GM21526 (cell line): ENCODE data around the gene FBRSL1.

ENCODE experiments used
- ATAC-seq: cut with Tn5 transposase; IDR thresholded peaks from one replicate; pipeline ENCODE4 v1.9.1; 2021; ENCODE audit warnings: moderate library complexity; ENCODE audit not compliant: unreplicated experiment, low FRiP score

The FBRSL1 gene

DNA sequence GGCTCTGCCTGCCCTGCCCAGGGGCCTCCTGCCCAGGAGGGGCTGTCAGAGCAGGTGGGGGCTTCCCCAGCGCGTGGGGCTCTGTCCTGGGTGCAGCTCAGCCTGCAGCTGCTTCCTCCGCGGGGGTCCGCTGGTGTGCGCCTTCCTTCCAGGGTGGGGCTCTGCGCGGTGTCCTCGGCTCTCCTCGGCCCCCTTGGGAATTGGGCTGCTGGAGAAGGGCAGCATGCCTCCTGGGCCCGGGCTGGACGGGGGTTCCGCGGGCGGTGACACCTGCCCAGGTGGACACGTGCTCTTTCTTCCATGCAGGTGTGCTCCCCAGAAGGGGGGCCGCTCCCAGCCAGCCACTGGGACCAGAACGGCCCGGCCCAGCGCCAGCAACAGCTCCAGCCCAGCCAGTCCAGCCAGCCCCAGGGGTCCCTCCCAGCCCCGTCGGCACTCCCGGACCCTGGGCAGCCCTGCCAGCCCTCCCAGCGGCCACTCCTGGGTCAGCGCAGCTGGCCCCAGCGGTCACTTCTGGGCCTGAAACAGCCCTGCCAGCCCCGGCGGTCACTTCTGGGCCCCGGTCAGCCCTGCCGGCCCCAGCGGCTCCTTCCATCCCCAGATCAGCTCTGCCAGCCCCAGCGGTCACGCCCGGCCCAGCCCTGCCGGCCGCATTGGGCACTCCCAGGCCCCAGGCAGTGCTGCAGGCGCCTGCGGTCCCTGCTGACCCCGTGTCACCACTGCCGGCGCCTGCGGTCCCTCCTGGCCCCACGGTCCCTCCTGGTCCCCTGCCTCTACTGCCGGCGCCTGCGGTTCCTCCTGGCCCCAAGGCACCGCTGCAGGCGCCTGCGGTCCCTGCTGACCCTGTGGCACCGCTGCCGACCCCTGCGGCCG is 19.1 kb downstream of the FBRSL1 start:
- no peak for ATAC-seq

DNA sequence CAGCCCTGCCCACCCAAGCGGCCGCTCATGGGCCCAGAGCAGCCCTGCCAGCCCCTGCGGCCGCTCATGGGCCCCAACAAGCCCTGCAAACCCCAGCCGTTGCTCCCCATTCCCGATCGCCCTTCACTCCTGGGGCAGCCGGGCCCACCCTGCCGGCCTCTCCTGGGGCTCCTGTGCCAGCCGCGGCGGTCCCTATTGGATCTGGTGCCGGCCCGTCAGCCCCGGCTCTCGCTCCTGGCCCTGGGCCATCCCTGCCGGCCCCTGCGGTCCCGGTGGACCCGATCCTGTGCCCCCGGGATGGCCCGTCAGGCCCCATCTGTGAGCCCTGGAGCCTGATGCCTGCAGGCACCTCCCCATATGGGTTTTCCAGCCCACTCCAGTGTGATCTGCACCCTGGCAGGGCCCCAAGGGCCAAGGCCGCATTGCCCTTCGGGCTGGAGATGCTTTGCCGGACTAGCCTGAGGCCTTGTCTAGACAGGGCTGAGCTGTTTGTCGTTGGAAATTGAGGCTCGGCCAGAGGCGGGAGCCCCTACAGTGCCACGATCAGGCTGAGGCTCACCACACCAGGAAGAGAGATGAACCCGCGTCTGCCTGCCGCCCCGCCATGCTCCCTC is 20.3 kb downstream of the FBRSL1 start:
- no peak for ATAC-seq

DNA sequence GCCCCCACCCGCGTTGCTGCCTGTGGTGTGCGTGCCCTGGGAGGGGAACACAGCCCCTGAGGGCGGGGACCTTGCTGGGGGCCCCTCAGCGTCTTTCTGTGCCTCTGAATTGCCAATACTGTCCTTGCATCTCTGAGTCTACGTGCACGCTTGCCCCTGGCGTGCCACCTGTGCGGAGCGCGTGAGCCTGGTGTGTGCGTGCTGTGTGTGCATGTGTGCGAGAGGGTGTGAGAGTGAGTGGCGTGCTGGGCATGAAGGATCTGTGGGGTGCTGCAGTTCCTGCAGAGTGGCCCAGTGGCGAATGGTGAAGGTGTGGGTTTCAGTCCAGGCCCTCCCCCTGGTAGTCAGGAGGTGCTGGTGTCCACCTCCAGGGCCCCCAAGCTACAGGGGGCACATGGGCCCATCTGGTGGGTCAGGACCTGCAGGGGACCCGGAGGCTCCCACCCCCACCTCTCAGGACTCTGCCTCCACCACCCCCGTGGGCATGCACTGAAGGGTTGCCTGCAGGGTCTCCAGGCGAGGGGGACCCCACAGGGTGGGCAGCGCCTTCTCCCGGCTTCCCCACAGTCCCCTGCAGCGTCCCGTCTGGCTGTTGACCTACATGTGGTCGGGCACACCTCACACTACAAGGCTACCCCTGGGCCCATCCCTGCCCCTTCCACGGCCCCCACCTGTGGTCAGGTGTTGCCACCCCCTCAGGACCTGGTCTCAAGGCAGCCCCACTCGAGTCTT is 21.0 kb downstream of the FBRSL1 start:
- ATAC-seq = no peak

DNA sequence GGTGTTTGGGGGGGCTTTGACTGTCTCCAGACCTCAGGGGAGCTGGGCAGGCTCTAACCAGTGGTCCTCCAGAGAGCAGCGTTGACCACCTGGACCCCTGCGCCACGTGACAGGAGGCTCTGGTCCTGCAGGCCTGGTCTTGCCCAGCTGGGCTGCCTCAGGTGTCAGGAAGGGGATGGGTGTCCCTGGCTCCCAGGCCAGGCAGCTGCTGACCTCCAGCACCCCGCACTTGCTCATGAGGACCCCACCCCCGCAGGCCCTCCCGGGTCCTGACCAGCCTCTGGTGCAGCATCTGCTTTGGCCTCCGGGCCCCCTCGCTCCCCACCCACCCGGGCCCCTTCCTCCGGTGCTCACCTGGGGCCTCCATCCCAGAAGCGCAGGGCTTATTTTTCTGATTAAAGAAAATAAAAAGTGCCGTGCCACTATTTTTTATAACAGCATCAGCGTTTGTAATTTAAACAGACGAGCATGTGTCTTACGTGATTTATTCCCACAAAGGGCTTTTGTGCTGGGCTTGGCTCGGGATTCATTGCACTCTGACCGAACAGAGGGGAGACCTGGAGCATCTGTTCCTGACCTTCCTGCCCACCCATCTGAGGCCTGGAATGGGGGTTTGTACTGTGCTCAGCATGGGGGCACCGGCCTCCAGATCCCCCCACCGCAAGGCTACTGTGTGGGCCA is 21.7 kb downstream of the FBRSL1 start:
- ATAC-seq = no peak

DNA sequence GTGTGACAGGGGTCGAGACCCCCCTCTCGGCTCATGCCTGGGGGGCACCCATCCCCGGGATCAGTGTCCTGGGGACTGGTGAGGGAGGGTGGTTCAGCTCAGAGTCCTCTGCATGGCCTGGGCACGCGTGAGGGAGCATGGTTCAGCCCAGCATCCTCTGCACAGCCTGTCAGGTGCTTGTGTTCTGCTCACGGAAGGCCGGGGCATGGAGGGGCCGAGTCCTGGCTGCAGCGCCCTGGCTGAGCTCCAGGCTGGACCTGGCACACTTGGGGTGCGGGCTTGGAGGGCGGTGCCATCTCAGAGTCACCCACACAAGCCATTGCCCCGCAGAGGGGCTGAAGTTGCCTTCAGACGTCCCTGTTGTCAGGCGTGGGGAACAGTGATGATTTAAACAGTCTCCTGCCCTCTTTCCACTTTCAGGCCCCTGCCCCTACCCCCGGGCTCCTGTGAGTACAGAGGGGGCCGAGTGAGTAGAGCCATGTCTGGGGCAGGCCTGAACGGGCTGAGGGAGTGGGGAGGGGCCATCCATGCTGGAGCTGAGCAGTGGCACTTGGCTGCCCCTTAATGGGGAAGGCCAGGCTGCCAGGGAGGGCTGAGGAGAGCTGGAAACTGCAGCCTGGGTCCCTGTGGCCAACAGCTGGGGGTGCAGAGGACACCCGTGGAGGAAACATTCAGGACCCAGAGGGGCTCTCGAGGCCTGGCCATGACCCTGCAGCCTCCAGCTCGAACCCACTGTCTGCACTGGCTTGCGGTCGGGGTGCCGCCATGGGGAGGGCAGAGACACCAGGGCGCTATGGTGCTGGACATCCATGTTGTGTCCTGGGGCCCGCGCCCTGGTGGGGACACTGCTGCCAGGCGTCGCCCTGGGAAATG is 22.5 kb downstream of the FBRSL1 start:
- no peak for ATAC-seq

DNA sequence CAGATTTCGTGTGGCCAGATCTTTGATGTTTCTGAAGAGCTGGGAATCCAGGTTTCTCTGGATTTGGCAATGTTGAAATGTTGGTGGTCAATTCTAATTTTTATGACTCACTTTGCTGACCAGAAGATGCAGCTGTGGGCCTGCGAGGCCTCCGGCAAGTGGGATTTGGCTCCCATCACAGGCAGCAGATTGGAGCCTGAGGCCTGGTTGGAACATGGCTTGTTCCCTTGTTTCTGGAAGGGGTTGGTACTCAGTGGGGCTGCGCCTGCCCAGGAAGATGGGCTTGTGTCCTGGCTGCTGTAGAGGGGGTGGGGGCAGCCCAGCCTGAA is 23.1 kb downstream of the FBRSL1 start:
- ATAC-seq = no peak

DNA sequence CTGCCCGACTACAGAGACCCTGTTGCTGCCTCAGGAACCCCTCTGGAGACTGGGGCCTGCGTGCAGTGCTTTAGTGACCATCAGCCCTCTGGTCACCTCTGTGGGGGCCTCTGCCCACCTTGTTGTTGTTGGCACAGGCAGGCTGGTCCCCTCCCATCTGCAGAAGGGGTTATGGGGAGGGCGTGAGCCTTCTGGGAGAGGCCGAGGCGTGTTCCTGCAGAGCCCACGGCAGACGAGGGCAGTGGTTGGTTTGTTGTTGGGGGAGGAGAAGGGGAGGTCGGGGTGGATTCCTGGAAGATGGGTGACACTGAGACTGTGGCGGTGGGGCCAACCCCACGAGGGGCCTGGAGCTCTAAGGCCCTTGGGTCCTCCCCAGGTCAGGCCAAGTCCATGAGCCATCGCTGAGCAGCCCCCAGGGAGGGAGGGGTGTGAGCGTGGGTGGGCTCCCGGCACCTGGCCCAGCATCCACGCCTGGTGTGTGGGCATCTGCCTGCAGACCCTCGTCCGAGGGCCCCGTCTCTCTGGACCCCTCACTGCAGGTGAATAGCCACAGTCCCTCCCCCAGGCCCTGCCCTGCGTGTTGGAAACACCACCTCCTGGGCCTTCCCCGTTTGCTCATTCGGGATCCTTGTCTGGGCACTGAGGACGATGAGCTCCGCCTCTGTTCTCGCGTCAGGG is 23.6 kb downstream of the FBRSL1 start:
- no peak for ATAC-seq

DNA sequence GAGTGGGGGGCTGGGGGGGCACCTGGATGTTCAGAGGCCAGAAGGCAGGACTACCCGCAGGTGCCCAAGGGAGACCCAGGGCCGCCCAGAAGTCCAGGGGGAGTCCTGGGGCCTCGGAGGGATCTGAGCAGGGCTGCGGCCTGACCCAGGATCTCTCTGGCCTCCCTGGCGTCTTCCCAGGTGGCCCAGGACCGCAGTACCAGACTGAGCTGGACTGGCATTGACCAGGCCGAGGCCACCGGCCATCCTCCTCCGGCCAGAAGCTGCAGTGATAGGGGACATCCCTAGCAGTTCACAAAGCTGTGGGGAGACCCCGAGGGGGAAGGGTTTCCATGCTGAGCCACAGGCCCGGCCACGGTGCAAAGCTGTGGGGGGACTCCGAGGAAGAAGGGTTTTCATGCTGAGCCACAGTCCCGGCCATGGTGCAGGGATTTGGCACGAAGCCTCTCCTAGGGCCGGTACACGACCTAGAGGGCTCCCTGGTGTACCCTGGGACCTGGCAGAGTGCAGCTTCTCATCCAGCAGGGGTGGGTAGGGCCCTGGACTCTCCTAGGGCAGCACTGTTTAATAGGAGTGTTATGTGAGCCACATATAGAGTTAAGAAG is 24.4 kb downstream of the FBRSL1 start:
- no peak for ATAC-seq

DNA sequence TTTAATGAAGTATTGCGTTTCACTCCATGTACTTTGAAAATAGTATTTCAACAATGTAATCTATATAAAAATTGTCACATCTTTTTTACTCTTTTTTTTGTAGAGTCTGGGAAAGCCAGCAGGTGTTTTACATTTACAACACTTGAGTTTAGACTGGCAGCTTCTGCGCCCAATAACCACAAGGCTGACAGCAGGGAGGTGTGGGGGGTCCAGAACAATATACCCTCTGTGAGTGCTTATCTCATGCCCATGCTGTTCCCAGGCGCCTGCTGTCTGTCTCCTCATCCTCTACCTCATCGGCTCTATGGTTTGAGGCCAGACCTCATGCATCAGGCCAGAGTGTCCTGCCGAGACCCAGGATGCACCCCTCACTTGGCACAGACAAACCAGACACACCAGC is 24.9 kb downstream of the FBRSL1 start:
- no peak for ATAC-seq

DNA sequence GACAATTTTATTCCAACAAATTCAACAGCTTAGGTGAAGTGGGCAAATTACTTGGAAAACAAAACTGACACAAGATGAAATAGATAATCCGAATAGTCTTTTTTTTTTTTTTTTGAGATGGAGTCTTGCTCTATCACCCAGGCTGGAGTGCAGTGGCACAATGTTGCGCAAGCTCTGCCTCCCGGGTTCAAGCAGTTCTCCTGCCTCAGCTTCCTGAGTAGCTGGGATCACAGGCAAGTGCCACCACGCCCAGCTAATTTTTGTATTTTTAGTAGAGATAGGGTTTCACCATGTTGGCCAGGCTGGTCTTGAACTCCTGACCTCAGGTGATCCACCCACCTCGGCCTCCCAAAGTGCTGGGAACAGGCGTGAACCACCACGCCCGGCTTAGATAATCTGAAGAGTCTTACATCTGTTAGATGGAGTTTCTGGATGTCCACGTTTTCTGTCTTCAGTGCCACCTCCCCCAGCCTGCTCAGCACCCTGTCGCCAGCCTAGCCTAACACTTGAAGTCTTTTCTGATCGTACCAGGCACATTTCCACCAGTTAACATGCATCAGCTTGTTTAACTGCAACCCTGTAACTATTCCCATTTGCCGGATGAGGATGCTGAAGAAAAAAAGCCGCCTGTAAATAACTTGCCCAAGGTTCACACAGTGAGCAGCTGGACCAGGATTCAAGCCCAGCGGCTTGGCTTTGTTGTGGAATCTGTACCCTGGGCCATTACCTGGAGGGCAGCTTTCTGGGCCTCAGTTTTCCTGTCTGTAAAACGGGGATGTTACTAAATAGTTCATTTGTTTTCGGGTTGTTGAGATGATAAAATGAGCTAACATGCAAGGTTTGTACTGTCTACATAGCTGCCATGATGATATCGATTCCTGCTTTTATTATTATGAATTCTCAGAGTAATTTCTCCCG is 26.4 kb downstream of the FBRSL1 start:
- no peak for ATAC-seq

DNA sequence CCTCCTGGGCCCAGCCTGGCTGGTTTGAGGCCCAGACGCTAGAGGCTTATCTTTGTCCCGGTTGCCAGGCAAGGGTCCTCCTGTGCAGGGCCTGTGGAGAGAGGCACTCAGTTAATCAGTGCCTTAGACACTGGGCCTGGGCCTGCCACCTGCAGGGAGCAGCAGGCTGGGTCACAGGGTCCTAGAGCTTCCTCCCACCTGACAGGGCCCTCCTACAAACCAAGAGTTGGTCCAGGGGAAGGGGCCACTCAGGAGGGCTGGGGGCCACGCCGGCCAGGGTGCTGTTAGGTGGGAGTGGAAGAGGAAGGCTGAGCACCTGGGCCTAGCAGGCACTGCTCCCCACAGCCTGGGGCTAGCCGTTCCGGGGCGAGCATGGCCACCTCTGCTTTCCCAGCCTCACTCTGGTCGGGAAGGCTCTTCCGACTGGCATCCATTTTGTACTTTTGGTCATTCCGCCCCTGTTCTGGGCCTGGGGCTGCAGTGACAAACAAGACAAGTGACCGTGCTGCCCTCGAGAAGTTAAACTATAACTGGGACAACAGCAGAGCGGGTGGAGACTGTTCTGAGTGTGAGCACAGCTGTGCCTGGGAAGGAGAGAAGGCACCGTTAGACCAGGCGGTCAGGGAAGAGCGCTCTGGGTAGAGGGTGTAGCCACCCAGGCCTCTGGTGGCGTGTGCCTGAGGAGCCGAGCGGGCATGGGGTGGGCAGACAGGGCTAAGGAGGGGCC is 27.2 kb downstream of the FBRSL1 start:
- ATAC-seq = no peak

DNA sequence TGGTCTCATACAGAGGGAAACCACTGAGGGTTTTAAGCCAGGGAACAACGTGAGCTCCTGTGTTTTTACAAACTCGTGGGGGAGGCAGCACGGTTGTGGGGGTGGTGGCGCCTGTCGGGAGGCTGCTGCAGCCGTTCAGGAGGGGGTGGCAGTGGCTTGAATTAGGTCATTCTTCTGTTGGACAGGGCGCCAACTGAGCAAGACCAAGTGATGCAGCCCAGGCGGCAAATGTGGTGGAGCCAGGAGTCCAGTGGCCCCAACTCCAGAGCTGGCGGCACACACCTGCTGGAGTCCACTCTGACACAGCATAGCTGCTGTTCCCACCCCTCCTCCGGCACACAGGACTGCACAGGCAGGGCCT is 27.8 kb downstream of the FBRSL1 start:
- no peak for ATAC-seq

DNA sequence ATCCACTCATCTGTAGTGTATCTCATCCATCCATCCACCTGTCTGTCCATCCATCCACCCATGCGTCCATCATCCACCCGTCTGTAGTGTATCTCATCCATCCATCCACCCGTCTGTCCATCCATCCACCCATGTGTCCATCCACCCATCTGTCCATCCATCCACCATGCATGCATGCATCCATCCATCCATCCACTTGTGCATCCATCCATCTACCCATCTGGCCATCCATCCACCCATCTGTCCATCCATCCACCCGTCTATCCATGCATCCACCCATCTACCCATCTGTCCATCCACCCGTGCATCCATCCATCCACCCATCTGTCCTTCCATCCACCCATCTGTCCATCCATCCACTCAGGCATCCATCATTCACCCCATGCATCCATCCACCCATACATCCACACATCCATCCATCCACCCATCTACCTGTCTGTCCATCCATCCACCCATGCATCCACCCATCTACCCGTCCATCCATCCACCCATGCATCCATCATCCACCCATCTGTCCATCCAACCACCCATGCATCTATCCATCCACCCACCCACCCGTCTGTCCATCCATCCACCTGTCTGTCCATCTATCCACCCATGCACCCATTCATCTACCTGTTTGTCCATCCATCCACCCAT is 28.5 kb downstream of the FBRSL1 start:
- no peak for ATAC-seq

DNA sequence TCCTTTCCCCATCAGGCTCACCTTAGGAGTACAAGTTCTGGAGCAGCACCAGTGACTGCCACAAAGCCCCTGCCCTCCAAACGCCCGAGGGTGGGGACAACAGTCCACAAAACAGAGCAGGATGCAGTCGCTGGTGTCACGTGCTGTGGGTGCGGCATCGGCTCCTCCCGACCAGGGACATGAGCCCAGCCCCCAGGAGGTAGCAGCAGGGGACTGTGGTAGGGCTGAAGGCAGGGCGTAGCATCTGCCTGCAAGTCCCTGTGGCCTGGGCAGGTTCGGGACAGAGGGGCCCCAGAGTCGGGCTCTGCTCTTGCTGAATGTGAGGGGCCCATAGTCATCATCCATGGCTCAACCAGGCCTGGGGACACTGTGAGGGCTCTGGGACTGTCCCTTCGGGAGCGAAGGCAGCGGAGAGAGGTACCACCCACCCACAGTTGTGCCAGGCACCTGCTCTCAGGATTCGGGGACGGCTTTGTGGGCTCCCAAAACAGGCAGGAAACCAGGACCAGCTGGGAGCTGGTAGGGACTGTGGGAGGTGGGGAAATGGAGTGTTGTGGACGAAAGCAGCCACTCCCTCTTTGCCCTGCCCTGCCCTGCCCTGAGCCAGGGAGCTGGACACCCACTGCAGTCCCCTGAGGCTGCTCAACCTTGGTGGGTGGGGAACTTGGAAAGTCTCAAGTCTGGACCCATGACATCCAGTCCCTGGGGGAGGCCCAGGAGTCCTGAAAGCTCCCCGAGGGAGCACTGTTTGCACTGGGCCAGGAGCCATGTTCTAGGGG is 30.7 kb downstream of the FBRSL1 start:
- ATAC-seq = no peak

DNA sequence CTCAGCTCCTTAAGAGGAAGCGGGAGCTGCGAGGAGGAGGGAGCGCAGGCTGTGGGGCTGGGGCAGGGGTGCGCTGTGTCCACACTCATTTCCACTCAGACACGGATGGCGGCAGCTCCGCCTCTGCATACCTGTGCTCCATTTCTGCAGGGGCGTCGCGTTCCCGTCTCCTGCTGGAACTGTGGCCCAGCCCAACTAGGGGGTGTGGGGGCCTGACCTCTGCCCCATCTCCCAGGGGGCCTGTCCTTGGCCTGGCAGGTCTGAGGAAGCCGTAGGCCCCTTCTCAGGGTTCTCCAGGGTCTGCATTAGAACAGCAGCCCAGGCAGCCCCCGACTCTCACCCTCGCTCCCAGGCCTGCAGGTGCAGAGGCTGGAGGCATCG is 31.2 kb downstream of the FBRSL1 start:
- no peak for ATAC-seq

DNA sequence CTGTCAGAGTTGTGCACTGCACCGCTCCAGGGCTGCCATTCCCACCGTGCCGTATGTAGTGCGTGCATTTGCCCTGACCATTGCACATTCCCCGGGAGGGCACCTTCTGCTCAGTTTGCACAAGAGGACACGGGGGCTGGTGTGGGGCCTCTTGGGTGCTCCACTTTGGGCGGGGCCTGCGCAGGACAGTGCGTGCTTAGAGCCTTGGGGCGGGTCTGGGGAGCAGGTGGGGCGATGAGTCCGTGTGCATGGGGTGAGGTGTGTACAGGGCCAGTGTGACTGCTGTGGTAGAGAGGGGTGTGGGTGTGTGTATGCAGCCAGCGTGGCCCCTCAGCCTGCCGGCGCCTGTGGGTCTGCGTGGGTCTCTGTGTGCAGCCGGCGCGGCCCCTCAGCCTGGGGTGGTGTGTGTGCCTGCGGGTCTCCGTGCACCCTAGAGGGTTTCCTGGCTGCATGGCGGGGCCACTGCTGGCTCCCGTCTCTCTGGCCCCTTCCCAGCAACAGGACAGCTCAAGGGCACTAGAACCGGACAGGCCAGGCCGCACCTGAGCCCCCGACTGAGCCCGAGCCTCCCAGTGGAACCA is 31.9 kb downstream of the FBRSL1 start:
- no peak for ATAC-seq
